ENCODE results near the gene NPR2.

DNA sequence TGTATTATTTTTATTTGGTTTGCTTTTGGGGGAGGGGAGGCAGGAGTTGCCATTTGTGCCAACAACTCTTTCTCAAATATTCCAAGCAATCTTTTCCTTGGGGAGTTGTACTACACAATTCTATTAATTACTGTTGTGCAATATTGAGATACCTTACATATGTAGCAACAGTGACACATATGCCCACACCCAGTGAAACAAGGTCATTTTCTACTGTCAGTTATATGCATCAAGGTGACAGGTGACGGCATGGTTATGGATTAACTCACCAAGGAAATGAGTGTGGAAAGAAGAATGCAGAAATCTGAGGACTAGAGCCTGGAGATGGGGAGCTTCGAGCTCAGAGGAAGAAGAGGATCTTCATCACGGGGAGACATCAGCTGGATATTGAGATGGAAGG lies 19.4 kb upstream of the NPR2 start:
- TF ChIP-seq, protein P1, sequence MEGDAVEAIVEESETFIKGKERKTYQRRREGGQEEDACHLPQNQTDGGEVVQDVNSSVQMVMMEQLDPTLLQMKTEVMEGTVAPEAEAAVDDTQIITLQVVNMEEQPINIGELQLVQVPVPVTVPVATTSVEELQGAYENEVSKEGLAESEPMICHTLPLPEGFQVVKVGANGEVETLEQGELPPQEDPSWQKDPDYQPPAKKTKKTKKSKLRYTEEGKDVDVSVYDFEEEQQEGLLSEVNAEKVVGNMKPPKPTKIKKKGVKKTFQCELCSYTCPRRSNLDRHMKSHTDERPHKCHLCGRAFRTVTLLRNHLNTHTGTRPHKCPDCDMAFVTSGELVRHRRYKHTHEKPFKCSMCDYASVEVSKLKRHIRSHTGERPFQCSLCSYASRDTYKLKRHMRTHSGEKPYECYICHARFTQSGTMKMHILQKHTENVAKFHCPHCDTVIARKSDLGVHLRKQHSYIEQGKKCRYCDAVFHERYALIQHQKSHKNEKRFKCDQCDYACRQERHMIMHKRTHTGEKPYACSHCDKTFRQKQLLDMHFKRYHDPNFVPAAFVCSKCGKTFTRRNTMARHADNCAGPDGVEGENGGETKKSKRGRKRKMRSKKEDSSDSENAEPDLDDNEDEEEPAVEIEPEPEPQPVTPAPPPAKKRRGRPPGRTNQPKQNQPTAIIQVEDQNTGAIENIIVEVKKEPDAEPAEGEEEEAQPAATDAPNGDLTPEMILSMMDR (IDR thresholded peaks at IDR 0.05): no peak
- no peak for TF ChIP-seq ZFX (IDR thresholded peaks at IDR 0.05; ENCODE audit: borderline replicate concordance)
